ENCODE data around the gene STKLD1.
"Not testable (repeated sequence)": the region's sequence is repeated elsewhere in the genome, so short reads cannot be mapped to it uniquely, and the experiment has no call there.

Gene STKLD1

DNA sequence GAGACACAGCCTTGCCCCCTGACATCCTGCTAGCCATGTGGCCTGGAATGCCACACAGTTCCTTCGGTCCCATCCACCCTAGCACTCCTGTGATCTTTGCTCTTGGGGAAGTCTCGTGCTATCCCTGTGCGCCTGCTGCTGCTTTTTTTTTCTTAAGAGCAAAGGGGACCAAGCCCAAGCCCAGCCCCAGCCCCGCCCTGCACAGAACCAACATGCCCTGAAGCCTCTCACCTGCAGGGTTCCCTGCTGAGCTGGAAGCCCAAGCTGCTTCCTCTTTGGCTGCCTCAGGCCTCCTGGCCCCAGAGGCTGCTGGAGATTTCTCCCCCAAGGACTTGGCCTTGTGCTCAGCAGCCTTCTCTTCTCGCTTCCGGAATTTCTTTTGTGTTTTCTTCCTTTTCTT is 42.0 kb upstream of the STKLD1 start:
- Histone ChIP-seq H3K27ac (no peak overlapping the region), H3K9ac (no peak overlapping the region), H3K4me3 (ENCODE audit: low read depth, low read length) (no peak overlapping the region), H3K79me2 (no peaks in the 10 kb centered on the region), H3K36me3 (ENCODE audit: control insufficient read depth, insufficient read depth, low read length) (no peaks in the 10 kb centered on the region), H3K27me3 (ENCODE audit: control insufficient read depth, insufficient read depth, low read length) (no peaks in the 10 kb centered on the region), H3K9me3 (ENCODE audit: control insufficient read depth, low read length) (no peaks in the 10 kb centered on the region), H2AFZ (no peak overlapping the region), H3K4me2 (ENCODE audit: low read length) (no peak overlapping the region), H3K4me1 (peaks cover 7% of the 10 kb centered on the region)
- TF ChIP-seq, protein P1, sequence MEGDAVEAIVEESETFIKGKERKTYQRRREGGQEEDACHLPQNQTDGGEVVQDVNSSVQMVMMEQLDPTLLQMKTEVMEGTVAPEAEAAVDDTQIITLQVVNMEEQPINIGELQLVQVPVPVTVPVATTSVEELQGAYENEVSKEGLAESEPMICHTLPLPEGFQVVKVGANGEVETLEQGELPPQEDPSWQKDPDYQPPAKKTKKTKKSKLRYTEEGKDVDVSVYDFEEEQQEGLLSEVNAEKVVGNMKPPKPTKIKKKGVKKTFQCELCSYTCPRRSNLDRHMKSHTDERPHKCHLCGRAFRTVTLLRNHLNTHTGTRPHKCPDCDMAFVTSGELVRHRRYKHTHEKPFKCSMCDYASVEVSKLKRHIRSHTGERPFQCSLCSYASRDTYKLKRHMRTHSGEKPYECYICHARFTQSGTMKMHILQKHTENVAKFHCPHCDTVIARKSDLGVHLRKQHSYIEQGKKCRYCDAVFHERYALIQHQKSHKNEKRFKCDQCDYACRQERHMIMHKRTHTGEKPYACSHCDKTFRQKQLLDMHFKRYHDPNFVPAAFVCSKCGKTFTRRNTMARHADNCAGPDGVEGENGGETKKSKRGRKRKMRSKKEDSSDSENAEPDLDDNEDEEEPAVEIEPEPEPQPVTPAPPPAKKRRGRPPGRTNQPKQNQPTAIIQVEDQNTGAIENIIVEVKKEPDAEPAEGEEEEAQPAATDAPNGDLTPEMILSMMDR (IDR thresholded peaks at IDR 0.05), result no peak

GRCh38 chr9:133334888-133335287 is 41.3 kb upstream of the STKLD1 start:
- H2AFZ ChIP-seq; H3K27ac ChIP-seq; H3K9me3 ChIP-seq (ENCODE audit: control insufficient read depth, low read length); H3K36me3 ChIP-seq (ENCODE audit: control insufficient read depth, insufficient read depth, low read length); H3K9ac ChIP-seq; H3K79me2 ChIP-seq; H3K4me1 ChIP-seq; H3K27me3 ChIP-seq (ENCODE audit: control insufficient read depth, insufficient read depth, low read length): not testable (repeated sequence)
- Histone ChIP-seq H3K4me3 (ENCODE audit: low read depth, low read length) (peak overlapping the region; percentile 96), H3K4me2 (ENCODE audit: low read length) (peak overlapping the region; percentile 98)

DNA sequence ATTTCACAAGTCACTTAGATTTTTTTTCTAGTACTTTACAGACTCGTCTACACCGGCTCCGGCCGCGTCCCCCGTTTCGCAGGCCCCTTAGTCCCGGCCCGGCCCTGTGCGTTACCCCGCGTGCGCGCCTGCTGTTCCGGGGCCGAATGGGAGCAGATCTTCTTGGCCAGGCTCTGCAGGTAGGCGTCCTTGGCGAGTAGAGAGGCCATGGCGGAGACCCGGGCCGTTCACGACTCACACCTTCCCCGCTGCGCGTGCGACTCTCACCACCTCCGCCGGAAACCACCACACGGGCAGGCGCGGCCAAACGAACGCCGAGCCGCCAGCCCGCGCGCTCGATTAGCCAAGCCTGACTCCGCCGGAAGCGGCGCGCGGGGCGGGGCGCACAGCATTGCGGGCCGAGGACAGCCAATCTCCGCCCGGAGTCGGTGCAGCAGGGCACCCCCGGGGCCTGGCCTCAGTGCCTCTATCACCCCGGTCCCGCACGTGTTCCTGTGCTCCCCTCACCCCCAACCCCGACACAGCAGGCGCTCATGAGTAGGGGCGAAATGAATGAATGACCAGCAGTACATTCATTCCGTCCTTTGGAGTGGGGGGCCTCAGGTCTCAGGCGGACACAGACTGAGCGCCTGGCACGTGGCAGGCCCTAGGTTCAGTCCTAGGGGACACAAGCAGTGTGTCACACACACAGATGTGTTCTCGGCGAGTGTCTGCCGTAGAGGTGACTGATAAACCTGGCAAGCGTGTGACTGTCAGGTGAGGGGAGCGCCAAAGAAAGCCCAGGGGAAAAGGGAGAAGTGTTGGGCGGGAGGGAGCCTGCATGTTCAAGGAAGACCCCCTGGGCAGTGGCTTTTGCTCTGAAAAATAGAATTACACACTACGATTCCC is 40.0 kb upstream of the STKLD1 start, which contains the start of gene SURF6:
Gene SURF6, minus strand, starts transcription at position 265 of the 888 bp plus-strand sequence. Its CDS starts 56 bp downstream, at position 209.
- Histone ChIP-seq H2AFZ (peak within 1 kb of the TSS; percentile 71), H3K27me3 (ENCODE audit: control insufficient read depth, insufficient read depth, low read length) (no peaks in the 10 kb centered on the region), H3K27ac (peak within 1 kb of the TSS; percentile 61), H3K4me2 (ENCODE audit: low read length) (peak within 1 kb of the TSS; percentile 98), H3K4me1 (peaks cover 7% of the 10 kb centered on the region), H3K4me3 (ENCODE audit: low read depth, low read length) (peak within 1 kb of the TSS; percentile 96), H3K9ac (peak within 1 kb of the TSS; percentile 46), H3K79me2 (no peaks in the 10 kb centered on the region), H3K36me3 (ENCODE audit: control insufficient read depth, insufficient read depth, low read length) (no peaks in the 10 kb centered on the region), H3K9me3 (ENCODE audit: control insufficient read depth, low read length) (no peaks in the 10 kb centered on the region)
- TF ChIP-seq, protein P1 (IDR thresholded peaks at IDR 0.05), result no peak

GRCh38 chr9:133339641-133340040 is 36.5 kb upstream of the STKLD1 start:
- H3K27ac ChIP-seq, result no peak overlapping the region
- H3K4me1 ChIP-seq, result peaks cover 7% of the 10 kb centered on the region
- no peaks in the 10 kb centered on the region for H3K36me3 ChIP-seq (ENCODE audit: control insufficient read depth, insufficient read depth, low read length)
- H3K4me3 ChIP-seq (ENCODE audit: low read depth, low read length), result no peak overlapping the region
- no peaks in the 10 kb centered on the region for H3K9me3 ChIP-seq (ENCODE audit: control insufficient read depth, low read length)
- H2AFZ ChIP-seq, result no peak overlapping the region
- H3K27me3 ChIP-seq (ENCODE audit: control insufficient read depth, insufficient read depth, low read length), result no peaks in the 10 kb centered on the region
- TF ChIP-seq, protein P1 (IDR thresholded peaks at IDR 0.05), result no peak
- no peaks in the 10 kb centered on the region for H3K79me2 ChIP-seq
- H3K4me2 ChIP-seq (ENCODE audit: low read length), result no peak overlapping the region
- no peak overlapping the region for H3K9ac ChIP-seq

- H3K4me3 ChIP-seq (ENCODE audit: low read depth, low read length), result no peak overlapping the region
- no peak overlapping the region for H2AFZ ChIP-seq
- no peaks in the 10 kb centered on the region for H3K9me3 ChIP-seq (ENCODE audit: control insufficient read depth, low read length)
- TF ChIP-seq, protein P1 (IDR thresholded peaks at IDR 0.05), result no peak
- no peak overlapping the region for H3K9ac ChIP-seq
- H3K27ac ChIP-seq, result no peak overlapping the region
- H3K79me2 ChIP-seq, result no peaks in the 10 kb centered on the region
- H3K36me3 ChIP-seq (ENCODE audit: control insufficient read depth, insufficient read depth, low read length), result no peaks in the 10 kb centered on the region
- peaks cover 3% of the 10 kb centered on the region for H3K4me1 ChIP-seq
- no peaks in the 10 kb centered on the region for H3K27me3 ChIP-seq (ENCODE audit: control insufficient read depth, insufficient read depth, low read length)
- H3K4me2 ChIP-seq (ENCODE audit: low read length), result no peak overlapping the region
Observed at GRCh38 chr9:133340256-133340655, 35.9 kb upstream of the STKLD1 start.
